Kidney (tissue), 14 donors: ENCODE results near the gene NEMF. TPM values are rescaled to one million over a fixed set of nuclear protein-coding genes. Genes with fewer than 3 reads are reported as not detected.
"Not testable (repeated sequence)": the region's sequence is repeated elsewhere in the genome, so short reads cannot be mapped to it uniquely, and the experiment has no call there.

Experiments
- DNase-seq, 5 donors: peaks; one replicate each; pipeline ENCODE4 v3.0.0-alpha.2; 2013 to 2020
- FAIRE-seq: peaks from 2 replicates; lab custom pipeline; 2012; peaks lifted over from hg19 to GRCh38; lab: Jason Lieb, UNC
- H3K27ac ChIP-seq, 2 donors: one replicate each; pipeline ENCODE4 v1.7.0; 2013; ENCODE audit warnings: low read depth in 2 of 2, low read length in 2 of 2, inconsistent platforms in 1 of 2
- H3K27me3 ChIP-seq: one replicate; pipeline ENCODE4 v1.7.1; 2013; ENCODE audit warnings: low read length, inconsistent platforms; ENCODE audit not compliant: control insufficient read depth, insufficient read depth
- H3K36me3 ChIP-seq, 3 donors: one replicate each; pipeline versions ENCODE4 v1.7.0 to v1.7.1; 2013; ENCODE audit warnings: low read length in 3 of 3, control low read depth in 1 of 3, inconsistent platforms in 1 of 3; ENCODE audit not compliant: insufficient read depth in 3 of 3, control insufficient read depth in 2 of 3
- H3K4me1 ChIP-seq, 3 donors: one replicate each; pipeline versions ENCODE4 v1.7.0 to v1.7.1; 2013; ENCODE audit warnings: low read length in 3 of 3, inconsistent platforms in 1 of 3, low read depth in 1 of 3; ENCODE audit not compliant: control insufficient read depth in 2 of 3, insufficient read depth in 2 of 3
- H3K4me3 ChIP-seq, 3 donors: one replicate each; pipeline versions ENCODE4 v1.7.0 to v1.8.1; 2013; ENCODE audit warnings: low read length in 3 of 3, control low read depth in 1 of 3, inconsistent platforms in 1 of 3
- H3K9ac ChIP-seq, 3 donors: one replicate each; pipeline versions ENCODE4 v1.7.0 to v1.7.1; 2013; ENCODE audit warnings: low read length in 3 of 3, control low read depth in 1 of 3, inconsistent platforms in 1 of 3
- H3K9me3 ChIP-seq, 3 donors: one replicate each; pipeline versions ENCODE4 v1.7.0 to v1.7.1; 2013; ENCODE audit warnings: low read length in 3 of 3, control low read depth in 1 of 3, inconsistent platforms in 1 of 3; ENCODE audit not compliant: control insufficient read depth in 2 of 3, insufficient read depth in 1 of 3
- CTCF ChIP-seq: IDR thresholded peaks from 3 replicates; pipeline ENCODE4 v1.5.1; 2012; ENCODE audit warnings: mild to moderate bottlenecking, moderate library complexity, borderline replicate concordance; ENCODE audit not compliant: insufficient read depth; ENCODE audit errors: extremely low read depth
- intact Hi-C: fragments of 100-400 bp; cut with DNase I; formaldehyde crosslinking; loops from one replicate; pipeline ENCODE4 v1.11.1; 2022
- polyA plus RNA-seq: library from polyadenylated mRNA; stranded (reverse); fragments of 350-450 nt; fragmentation: Illumina TruSeq; extraction: RNeasy Lipid Tissue Mini Kit (QIAGEN cat#74804); gene quantifications from one replicate; pipeline ENCODE4 v1.2.3, GENCODE V29; 2014; ENCODE audit warnings: low read depth, low replicate concordance; ENCODE audit not compliant: insufficient read depth
- total RNA-seq: library from RNA; stranded (reverse); fragmentation: NEBNext Ultra II Directional; extraction: Animal tissue kit (Norgen Biotek cat#: 25700); gene quantifications from one replicate; pipeline ENCODE4 v1.2.1, GENCODE V29; 2021
- donor health status: control.
- donor health status: control.
- donor health status: control.
- donor health status: control.
- donor health status: control.
- donor health status: DM: yes; HTN: yes; CAD: no.
- donor health status: Normal renal cell carcinoma (clear cell type).

Gene NEMF
- total and polyA plus RNA-seq, 2 donors from 2014 or later: 26.1 to 79.9 TPM

DNA sequence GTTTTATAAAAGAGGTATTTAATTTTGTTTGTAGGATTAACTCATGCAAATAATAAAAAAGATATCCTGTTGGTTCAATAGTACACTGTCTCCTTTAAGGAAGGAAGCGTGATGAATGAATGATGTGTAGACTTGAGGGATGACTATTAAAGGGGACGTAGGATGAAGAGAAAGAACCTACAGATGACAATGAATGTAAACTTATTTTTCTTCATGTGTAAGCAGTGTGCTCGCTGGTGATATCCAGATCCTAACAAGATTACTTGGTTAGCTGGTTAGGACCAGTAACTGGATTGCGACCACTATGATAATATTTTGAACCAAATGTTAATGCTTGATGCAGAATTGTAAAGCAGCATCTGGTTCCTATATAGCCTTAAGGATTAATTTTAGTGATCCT, 42.9 kb upstream of the NEMF start:
- Histone ChIP-seq H3K9me3 (no peaks in the 10 kb centered on the region), H3K27me3 (no peaks in the 10 kb centered on the region), H3K4me1 (peaks cover 3 to 24% (median 6%) of the 10 kb centered on the region in 3 donors), H3K27ac (peak overlapping the region in 1 of 2 donors; percentile 36), H3K4me3 (peak overlapping the region; percentile 60 to 95 (median 81)), H3K36me3 (peaks cover 0 to 18% (median 3%) of the 10 kb centered on the region in 3 donors), H3K9ac (peak overlapping the region; percentile 39 to 68 (median 49))
- DNase-seq (no peak), FAIRE-seq (no peak)
- intact Hi-C loops: no loop called here
- TF ChIP-seq CTCF: no peak

- FAIRE-seq, H3K27me3 ChIP-seq, intact Hi-C loops, H3K9me3 ChIP-seq, DNase-seq: not testable (repeated sequence)
- H3K4me3 ChIP-seq: peak overlapping the region; percentile 81 to 95 (median 87)
- H3K4me1 ChIP-seq: peaks cover 3 to 24% (median 6%) of the 10 kb centered on the region in 3 donors
- peaks cover 0 to 18% (median 3%) of the 10 kb centered on the region in 3 donors for H3K36me3 ChIP-seq
- peak overlapping the region; percentile 84 to 99 (median 96) for H3K9ac ChIP-seq
- peak overlapping the region; percentile 100 for H3K27ac ChIP-seq
These were observed 41.9 kb upstream of the NEMF start for GRCh38 chr14:49894214-49895107.

- peak overlapping the region; percentile 81 to 95 (median 87) for H3K4me3 ChIP-seq
- DNase-seq: peak; percentile 60 to 92 (median 80)
- peaks cover 0 to 18% (median 3%) of the 10 kb centered on the region in 3 donors for H3K36me3 ChIP-seq
- H3K9ac ChIP-seq: peak overlapping the region; percentile 84 to 99 (median 96)
- peaks cover 3 to 17% (median 6%) of the 10 kb centered on the region in 3 donors for H3K4me1 ChIP-seq
- H3K27me3 ChIP-seq: no peaks in the 10 kb centered on the region
- intact Hi-C loops: no loop called here
- no peaks in the 10 kb centered on the region for H3K9me3 ChIP-seq
- no peak for FAIRE-seq
- peak overlapping the region; percentile 100 for H3K27ac ChIP-seq
- TF ChIP-seq CTCF: no peak
These were observed 41.0 kb upstream of the NEMF start for GRCh38 chr14:49893309-49894213.
